22Rv1 (cell line): ENCODE measurements around the gene ARMC6.

Experiments used
- ZFX ChIP-seq: fragments of 450-650 bp; IDR thresholded peaks from 2 replicates; pipeline ENCODE4 v1.6.1; 2017; ENCODE audit warnings: antibody characterized with exemption, borderline replicate concordance
- TF ChIP-seq, protein P1 (sequence below): fragments of 450-650 bp; IDR thresholded peaks from 2 replicates; pipeline ENCODE4 v1.5.1; 2017; ENCODE audit warnings: mild to moderate bottlenecking

DNA sequence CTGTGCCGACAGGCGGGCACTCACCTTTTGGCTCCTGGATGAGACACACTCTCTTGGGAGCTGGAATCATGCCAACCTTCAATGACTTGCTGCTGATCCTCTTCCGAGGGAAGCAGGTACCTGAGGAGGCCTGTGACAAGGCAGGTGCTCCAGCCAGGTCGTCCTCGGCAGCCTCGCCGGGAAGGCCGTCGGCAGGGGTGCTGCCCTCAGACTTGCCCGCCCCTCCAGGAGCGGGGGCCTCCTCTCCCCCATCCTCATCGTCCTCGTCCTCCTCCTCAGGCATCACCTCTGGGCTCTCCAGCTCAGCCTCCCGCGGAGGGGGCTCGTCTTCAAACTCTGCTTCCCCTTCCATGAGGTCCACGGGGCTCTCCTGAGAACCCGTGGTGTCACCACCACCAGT, 29.3 kb upstream of the ARMC6 start:
- TF ChIP-seq, protein P1, sequence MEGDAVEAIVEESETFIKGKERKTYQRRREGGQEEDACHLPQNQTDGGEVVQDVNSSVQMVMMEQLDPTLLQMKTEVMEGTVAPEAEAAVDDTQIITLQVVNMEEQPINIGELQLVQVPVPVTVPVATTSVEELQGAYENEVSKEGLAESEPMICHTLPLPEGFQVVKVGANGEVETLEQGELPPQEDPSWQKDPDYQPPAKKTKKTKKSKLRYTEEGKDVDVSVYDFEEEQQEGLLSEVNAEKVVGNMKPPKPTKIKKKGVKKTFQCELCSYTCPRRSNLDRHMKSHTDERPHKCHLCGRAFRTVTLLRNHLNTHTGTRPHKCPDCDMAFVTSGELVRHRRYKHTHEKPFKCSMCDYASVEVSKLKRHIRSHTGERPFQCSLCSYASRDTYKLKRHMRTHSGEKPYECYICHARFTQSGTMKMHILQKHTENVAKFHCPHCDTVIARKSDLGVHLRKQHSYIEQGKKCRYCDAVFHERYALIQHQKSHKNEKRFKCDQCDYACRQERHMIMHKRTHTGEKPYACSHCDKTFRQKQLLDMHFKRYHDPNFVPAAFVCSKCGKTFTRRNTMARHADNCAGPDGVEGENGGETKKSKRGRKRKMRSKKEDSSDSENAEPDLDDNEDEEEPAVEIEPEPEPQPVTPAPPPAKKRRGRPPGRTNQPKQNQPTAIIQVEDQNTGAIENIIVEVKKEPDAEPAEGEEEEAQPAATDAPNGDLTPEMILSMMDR = no peak
- no peak for TF ChIP-seq ZFX
